ENCODE results near the gene KCNAB2.

DNA sequence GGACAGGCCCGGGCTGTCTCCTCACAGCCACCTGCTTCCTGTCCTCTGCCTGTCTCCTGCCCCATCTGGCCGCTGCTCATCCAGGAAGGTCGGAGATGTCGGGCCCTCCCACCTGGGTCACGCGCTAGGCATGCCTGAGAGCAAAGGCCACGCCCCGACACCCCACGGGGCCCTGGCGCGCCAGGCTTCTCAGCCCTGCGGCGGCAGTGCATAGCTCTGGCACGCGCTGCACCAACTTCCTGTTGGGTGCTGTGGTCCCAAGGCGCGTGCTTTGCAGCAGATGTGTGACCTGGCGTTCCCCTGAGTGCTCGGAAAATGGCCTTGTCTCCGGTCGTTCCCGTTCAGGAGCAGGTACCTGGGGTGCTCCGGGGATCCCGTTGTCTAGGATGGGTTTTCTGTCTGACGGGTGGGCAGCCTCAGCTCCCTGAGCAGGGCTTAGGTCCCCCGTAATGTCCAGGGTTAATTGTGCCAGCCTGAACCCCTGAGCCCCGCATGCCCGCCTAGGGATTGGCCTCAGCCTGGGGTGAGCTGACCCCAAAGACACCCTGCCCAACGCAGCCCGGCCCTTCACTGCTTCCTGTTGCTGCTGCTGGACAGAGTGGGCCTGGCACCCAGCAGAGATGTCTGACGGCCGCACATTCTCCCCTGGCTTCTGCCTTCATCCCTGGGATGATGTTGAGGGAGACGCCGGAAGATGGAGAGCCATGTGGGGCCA, 19.4 kb upstream of the KCNAB2 start:
- TF ChIP-seq, protein P1, sequence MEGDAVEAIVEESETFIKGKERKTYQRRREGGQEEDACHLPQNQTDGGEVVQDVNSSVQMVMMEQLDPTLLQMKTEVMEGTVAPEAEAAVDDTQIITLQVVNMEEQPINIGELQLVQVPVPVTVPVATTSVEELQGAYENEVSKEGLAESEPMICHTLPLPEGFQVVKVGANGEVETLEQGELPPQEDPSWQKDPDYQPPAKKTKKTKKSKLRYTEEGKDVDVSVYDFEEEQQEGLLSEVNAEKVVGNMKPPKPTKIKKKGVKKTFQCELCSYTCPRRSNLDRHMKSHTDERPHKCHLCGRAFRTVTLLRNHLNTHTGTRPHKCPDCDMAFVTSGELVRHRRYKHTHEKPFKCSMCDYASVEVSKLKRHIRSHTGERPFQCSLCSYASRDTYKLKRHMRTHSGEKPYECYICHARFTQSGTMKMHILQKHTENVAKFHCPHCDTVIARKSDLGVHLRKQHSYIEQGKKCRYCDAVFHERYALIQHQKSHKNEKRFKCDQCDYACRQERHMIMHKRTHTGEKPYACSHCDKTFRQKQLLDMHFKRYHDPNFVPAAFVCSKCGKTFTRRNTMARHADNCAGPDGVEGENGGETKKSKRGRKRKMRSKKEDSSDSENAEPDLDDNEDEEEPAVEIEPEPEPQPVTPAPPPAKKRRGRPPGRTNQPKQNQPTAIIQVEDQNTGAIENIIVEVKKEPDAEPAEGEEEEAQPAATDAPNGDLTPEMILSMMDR (IDR thresholded peaks at IDR 0.05; ENCODE audit: insufficient read depth, low read length) = no peak
- TF ChIP-seq POLR2AphosphoS5 (IDR thresholded peaks at IDR 0.05; ENCODE audit: low read depth) = peak; percentile 95

All from HL-60 (cell line).